ENCODE results near the gene MRPL17.

DNA sequence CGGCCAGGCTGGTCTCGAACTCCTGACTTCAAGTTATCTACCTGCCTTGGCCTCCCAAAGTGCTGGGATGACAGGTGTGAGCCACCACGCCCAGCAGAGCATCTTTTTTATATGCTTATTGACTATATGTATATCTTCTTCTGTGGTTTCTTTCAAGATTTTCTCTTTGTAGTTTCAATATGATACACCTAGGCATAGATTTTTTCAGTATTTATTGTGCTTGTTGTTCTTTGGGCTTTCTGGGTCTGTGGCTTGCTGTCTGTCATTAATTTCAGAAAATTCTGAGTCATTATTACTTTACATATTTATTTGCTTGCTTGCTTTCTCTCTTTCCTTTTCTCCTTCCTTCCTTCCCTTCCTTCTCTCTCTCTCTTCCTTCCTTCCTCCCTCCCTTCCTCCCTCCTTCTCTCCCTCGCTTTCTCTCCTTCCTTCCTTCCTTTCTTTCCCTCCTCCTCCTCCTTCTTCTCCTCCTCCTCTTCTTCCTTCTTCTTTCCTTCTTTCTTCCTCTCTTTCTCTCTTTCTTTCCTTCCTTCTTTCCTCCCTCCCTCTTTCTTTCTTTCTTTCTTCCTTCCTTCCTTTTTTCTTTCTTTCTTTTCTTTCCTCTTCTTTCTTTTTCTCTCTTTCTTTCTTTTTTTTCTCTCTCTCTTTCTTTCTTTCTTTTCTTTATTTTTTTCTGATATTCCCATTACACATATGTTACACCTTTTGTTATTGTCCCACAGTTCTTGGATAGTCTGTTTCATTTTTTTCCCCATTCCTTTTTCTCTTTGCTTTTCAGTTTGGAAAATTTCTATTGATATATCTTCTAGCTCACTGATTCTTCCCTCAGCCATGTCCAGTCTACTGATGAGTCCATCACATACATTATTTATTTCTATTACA, 16.6 kb downstream of the MRPL17 start:
- TF ChIP-seq, protein P1, sequence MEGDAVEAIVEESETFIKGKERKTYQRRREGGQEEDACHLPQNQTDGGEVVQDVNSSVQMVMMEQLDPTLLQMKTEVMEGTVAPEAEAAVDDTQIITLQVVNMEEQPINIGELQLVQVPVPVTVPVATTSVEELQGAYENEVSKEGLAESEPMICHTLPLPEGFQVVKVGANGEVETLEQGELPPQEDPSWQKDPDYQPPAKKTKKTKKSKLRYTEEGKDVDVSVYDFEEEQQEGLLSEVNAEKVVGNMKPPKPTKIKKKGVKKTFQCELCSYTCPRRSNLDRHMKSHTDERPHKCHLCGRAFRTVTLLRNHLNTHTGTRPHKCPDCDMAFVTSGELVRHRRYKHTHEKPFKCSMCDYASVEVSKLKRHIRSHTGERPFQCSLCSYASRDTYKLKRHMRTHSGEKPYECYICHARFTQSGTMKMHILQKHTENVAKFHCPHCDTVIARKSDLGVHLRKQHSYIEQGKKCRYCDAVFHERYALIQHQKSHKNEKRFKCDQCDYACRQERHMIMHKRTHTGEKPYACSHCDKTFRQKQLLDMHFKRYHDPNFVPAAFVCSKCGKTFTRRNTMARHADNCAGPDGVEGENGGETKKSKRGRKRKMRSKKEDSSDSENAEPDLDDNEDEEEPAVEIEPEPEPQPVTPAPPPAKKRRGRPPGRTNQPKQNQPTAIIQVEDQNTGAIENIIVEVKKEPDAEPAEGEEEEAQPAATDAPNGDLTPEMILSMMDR (IDR thresholded peaks at IDR 0.05; ENCODE audit: poor library complexity, severe bottlenecking): no peak
- TF ChIP-seq POLR2AphosphoS5 (IDR thresholded peaks at IDR 0.05) (no peak), EZH2 (IDR thresholded peaks at IDR 0.05; ENCODE audit: borderline replicate concordance, insufficient read depth, low read length, poor library complexity, severe bottlenecking) (no peak), RAD21 (conservative IDR thresholded peaks at IDR 0.05) (no peak), EP300 (conservative IDR thresholded peaks at IDR 0.05; ENCODE audit: poor library complexity, severe bottlenecking) (no peak), TAF1 (IDR thresholded peaks at IDR 0.05; ENCODE audit: low read depth) (no peak), MXI1 (conservative IDR thresholded peaks at IDR 0.05; ENCODE audit: poor library complexity, severe bottlenecking) (no peak)
- TF ChIP-seq, protein P2, sequence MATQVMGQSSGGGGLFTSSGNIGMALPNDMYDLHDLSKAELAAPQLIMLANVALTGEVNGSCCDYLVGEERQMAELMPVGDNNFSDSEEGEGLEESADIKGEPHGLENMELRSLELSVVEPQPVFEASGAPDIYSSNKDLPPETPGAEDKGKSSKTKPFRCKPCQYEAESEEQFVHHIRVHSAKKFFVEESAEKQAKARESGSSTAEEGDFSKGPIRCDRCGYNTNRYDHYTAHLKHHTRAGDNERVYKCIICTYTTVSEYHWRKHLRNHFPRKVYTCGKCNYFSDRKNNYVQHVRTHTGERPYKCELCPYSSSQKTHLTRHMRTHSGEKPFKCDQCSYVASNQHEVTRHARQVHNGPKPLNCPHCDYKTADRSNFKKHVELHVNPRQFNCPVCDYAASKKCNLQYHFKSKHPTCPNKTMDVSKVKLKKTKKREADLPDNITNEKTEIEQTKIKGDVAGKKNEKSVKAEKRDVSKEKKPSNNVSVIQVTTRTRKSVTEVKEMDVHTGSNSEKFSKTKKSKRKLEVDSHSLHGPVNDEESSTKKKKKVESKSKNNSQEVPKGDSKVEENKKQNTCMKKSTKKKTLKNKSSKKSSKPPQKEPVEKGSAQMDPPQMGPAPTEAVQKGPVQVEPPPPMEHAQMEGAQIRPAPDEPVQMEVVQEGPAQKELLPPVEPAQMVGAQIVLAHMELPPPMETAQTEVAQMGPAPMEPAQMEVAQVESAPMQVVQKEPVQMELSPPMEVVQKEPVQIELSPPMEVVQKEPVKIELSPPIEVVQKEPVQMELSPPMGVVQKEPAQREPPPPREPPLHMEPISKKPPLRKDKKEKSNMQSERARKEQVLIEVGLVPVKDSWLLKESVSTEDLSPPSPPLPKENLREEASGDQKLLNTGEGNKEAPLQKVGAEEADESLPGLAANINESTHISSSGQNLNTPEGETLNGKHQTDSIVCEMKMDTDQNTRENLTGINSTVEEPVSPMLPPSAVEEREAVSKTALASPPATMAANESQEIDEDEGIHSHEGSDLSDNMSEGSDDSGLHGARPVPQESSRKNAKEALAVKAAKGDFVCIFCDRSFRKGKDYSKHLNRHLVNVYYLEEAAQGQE (IDR thresholded peaks at IDR 0.05; ENCODE audit: borderline replicate concordance): no peak
